DOHH2 (cell line): ENCODE results near the gene NLGN4X.

Experiments
- EZH2phosphoT487 ChIP-seq: fragments of 200-600 bp; sonication (generic); IDR thresholded peaks from 2 replicates; pipeline ENCODE4 v1.6.1; 2017; ENCODE audit warnings: borderline replicate concordance, mild to moderate bottlenecking, antibody characterized with exemption, low read length, moderate library complexity, mixed read lengths
- TF ChIP-seq, protein P1 (sequence below): fragments of 200-600 bp; sonication (generic); IDR thresholded peaks from one replicate; pipeline ENCODE4 v1.5.1; 2014; ENCODE audit warnings: antibody characterized with exemption, mild to moderate bottlenecking, low read depth, low read length; ENCODE audit not compliant: poor library complexity, severe bottlenecking

DNA sequence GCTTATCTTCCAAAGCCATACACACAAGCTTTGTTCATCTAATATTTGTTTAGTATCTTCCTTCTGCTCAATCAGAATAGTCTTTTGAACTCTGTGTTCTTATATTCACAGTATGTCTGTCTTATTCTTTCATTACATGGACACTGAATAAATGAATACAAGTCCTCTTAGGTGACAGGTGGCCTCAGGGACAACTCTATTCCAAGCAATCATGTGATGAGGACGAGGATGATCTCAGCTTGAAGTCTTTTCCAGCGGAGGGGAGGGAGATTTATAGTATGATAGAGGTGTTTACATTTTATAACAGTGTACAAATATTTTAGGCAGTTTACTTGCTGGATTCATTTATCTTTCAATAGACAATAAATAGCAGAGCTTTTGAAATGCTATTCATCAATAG, 300.4 kb downstream of the NLGN4X start:
- TF ChIP-seq, protein P1, sequence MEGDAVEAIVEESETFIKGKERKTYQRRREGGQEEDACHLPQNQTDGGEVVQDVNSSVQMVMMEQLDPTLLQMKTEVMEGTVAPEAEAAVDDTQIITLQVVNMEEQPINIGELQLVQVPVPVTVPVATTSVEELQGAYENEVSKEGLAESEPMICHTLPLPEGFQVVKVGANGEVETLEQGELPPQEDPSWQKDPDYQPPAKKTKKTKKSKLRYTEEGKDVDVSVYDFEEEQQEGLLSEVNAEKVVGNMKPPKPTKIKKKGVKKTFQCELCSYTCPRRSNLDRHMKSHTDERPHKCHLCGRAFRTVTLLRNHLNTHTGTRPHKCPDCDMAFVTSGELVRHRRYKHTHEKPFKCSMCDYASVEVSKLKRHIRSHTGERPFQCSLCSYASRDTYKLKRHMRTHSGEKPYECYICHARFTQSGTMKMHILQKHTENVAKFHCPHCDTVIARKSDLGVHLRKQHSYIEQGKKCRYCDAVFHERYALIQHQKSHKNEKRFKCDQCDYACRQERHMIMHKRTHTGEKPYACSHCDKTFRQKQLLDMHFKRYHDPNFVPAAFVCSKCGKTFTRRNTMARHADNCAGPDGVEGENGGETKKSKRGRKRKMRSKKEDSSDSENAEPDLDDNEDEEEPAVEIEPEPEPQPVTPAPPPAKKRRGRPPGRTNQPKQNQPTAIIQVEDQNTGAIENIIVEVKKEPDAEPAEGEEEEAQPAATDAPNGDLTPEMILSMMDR = no peak
- no peak for TF ChIP-seq EZH2phosphoT487
